ENCODE data around the gene EARS2. TPM values are rescaled to one million over a fixed set of nuclear protein-coding genes. Genes with fewer than 3 reads are reported as not detected.

Gene EARS2
- total RNA-seq, 1 experiment from 2014 or later = 55.9 TPM

- DNase-seq (ENCODE audit: low spot score) (no peak), ATAC-seq (no peak)
- Mint-ChIP-seq H3K27ac (no peak overlapping the region), H3K27me3 (ENCODE audit: low read depth) (no peaks in the 10 kb centered on the region), H3K36me3 (peaks cover 43% of the 10 kb centered on the region), H3K4me1 (no peaks in the 10 kb centered on the region), H3K4me3 (no peak overlapping the region), H3K9me3 (no peaks in the 10 kb centered on the region)
- ChIA-PET CTCF (interaction anchor here (1.1 to 1.9 kb wide), 2 partner anchors 18 to 21 kb away, joined by 3 to 4 read pairs; partner anchors contain the start of genes EARS2, NDUFAB1 and UBFD1), POLR2A (no interaction called here)
- no peak for TF ChIP-seq USF1 (CRISPR knock-in tag; IDR thresholded peaks at IDR 0.05)
- TF ChIP-seq JAZF1 (CRISPR knock-in tag; IDR thresholded peaks at IDR 0.05) = no peak
- TF ChIP-seq GTF2I (CRISPR knock-in tag; conservative IDR thresholded peaks at IDR 0.05) = no peak
- TF ChIP-seq ZNF423 (CRISPR knock-in tag; IDR thresholded peaks at IDR 0.05) = no peak
- no peak for TF ChIP-seq ETV6 (CRISPR knock-in tag; IDR thresholded peaks at IDR 0.05)
- no peak for TF ChIP-seq ZNF317 (CRISPR knock-in tag; IDR thresholded peaks at IDR 0.05; ENCODE audit: borderline replicate concordance, low read depth)
- TF ChIP-seq SP1 (CRISPR knock-in tag; conservative IDR thresholded peaks at IDR 0.05) = no peak
- no peak for TF ChIP-seq ZBTB43 (CRISPR knock-in tag; IDR thresholded peaks at IDR 0.05)
- TF ChIP-seq ZNF138 (CRISPR knock-in tag; conservative IDR thresholded peaks at IDR 0.05) = no peak
- TF ChIP-seq NR2C2 (CRISPR knock-in tag; IDR thresholded peaks at IDR 0.05) = no peak
Measured at GRCh38 chr16:23578101-23578830, 21.1 kb upstream of the EARS2 start.

GRCh38 chr16:23577493-23577892, 20.3 kb upstream of the EARS2 start:
- H3K27me3 Mint-ChIP-seq (ENCODE audit: low read depth) = no peaks in the 10 kb centered on the region
- no peak for DNase-seq (ENCODE audit: low spot score)
- ChIA-PET POLR2A (no interaction called here), CTCF (interaction anchor here (1.1 to 1.9 kb wide), 2 partner anchors 19 to 20 kb away, joined by 3 to 4 read pairs; partner anchors contain the start of genes EARS2, NDUFAB1 and UBFD1)
- no peak overlapping the region for H3K27ac Mint-ChIP-seq
- TF ChIP-seq, protein P1, sequence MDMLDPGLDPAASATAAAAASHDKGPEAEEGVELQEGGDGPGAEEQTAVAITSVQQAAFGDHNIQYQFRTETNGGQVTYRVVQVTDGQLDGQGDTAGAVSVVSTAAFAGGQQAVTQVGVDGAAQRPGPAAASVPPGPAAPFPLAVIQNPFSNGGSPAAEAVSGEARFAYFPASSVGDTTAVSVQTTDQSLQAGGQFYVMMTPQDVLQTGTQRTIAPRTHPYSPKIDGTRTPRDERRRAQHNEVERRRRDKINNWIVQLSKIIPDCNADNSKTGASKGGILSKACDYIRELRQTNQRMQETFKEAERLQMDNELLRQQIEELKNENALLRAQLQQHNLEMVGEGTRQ (CRISPR knock-in tag; IDR thresholded peaks at IDR 0.05) = no peak
- TF ChIP-seq ZNF423 (CRISPR knock-in tag; IDR thresholded peaks at IDR 0.05) (no peak), ZNF281 (CRISPR knock-in tag; IDR thresholded peaks at IDR 0.05) (no peak), ZNF416 (CRISPR knock-in tag; IDR thresholded peaks at IDR 0.05) (no peak), AFF4 (CRISPR knock-in tag; IDR thresholded peaks at IDR 0.05; ENCODE audit: borderline replicate concordance) (no peak), NFE2L1 (CRISPR knock-in tag; IDR thresholded peaks at IDR 0.05) (no peak), TP53 (CRISPR knock-in tag; IDR thresholded peaks at IDR 0.05) (no peak), ZNF317 (CRISPR knock-in tag; IDR thresholded peaks at IDR 0.05; ENCODE audit: borderline replicate concordance, low read depth) (no peak), IRF2 (CRISPR knock-in tag; IDR thresholded peaks at IDR 0.05; ENCODE audit: borderline replicate concordance, low read depth) (no peak), MYBL2 (CRISPR knock-in tag; IDR thresholded peaks at IDR 0.05) (no peak), NR1H2 (CRISPR knock-in tag; IDR thresholded peaks at IDR 0.05) (no peak)
- H3K9me3 Mint-ChIP-seq = no peaks in the 10 kb centered on the region
- H3K4me3 Mint-ChIP-seq = no peak overlapping the region
- ATAC-seq = no peak
- H3K4me1 Mint-ChIP-seq = no peaks in the 10 kb centered on the region
- peaks cover 44% of the 10 kb centered on the region for H3K36me3 Mint-ChIP-seq

All from WTC11 (cell line).